ENCODE results near the gene LARP7.

Gene LARP7

DNA sequence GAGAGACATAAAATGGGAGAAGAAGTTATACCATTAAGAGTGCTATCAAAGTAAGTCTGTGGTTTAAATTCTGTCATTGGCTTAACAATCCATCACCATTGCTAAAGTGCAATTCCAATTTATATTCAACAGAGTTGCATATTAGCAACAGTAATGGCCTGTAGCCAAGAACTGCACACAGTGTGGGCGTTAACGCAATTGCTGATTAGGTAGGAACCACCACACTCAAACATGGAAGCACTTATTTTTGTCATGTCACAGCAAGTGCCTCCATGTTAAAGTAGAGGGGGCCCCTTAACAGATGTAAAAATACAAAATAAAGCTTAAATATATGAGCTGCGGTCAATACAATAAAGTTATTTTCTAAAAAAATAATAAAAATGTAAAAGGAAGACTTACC, 10.8 kb downstream of the LARP7 start:
- intact Hi-C loops (cut with DNase I; ENCODE audit: low total_unique reads) = no loop called here
- DNase-seq = no peak
- Histone ChIP-seq H3K4me1 (no peaks in the 10 kb centered on the region), H3K9me3 (no peaks in the 10 kb centered on the region), H3K27me3 (no peaks in the 10 kb centered on the region), H3K36me3 (peaks cover 67 to 92% (median 73%) of the 10 kb centered on the region in 3 donors), H3K4me3 (no peak overlapping the region), H3K27ac (no peak overlapping the region)
- TF ChIP-seq, protein P1, sequence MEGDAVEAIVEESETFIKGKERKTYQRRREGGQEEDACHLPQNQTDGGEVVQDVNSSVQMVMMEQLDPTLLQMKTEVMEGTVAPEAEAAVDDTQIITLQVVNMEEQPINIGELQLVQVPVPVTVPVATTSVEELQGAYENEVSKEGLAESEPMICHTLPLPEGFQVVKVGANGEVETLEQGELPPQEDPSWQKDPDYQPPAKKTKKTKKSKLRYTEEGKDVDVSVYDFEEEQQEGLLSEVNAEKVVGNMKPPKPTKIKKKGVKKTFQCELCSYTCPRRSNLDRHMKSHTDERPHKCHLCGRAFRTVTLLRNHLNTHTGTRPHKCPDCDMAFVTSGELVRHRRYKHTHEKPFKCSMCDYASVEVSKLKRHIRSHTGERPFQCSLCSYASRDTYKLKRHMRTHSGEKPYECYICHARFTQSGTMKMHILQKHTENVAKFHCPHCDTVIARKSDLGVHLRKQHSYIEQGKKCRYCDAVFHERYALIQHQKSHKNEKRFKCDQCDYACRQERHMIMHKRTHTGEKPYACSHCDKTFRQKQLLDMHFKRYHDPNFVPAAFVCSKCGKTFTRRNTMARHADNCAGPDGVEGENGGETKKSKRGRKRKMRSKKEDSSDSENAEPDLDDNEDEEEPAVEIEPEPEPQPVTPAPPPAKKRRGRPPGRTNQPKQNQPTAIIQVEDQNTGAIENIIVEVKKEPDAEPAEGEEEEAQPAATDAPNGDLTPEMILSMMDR (IDR thresholded peaks at IDR 0.05) = no peak

DNA sequence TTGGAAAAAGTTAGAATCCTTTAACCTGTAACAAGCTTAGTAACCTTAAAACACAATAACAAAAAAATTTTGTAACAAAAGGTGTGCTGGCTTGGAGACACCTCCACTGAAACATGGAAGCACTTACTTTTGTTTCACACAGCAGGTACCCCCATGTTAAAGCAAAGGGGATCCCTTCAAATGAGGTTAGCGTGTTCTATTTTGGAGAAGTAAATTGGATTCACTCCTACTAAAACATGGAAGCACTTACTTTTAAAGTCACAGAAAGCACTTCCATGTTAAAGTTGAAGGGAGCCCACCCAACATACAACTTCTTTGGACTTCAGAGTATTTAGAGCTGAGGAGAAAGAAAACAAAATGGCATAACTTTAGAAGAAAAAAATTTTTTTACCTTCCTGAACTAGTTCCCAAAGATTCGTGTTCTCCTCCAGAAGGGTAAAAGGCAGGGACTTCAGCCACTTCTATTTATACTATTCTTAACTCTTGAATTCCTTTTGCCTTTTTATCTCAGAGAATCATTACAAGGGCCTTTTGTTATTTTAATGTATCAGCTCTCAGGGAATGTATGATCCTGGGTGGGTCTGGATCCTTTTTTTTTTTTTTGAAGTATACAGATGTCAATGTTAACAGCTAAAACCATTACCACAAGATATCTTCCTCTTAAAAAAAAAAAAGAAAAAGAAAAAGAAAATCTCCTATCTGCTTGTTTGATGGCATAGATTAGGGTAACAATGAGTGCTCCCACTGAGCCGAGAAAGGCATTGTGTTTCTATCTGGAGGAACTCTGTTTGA, 11.5 kb downstream of the LARP7 start:
- H3K36me3 ChIP-seq = peaks cover 68 to 97% (median 80%) of the 10 kb centered on the region in 3 donors
- intact Hi-C loops (cut with DNase I; ENCODE audit: low total_unique reads) = no loop called here

DNA sequence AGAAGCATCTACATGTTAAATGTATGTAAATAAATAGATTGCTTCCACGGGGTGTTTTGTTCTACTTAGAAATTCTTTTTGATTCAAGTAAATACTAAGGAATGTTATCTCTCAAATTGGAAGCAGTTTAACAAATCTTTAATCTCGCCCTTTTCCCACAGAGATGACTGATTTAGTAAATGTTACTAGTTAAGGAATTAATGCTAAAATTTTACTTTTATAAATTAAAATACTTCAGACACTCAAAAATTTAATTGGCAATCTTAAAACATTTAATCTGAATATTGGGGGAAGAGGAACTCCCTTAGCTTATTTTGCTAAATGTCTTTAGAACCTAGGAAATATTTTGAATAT, 12.1 kb downstream of the LARP7 start:
- intact Hi-C loops (cut with DNase I; ENCODE audit: low total_unique reads) = no loop called here
- H3K4me3 ChIP-seq = no peak overlapping the region
- TF ChIP-seq, protein P1 (IDR thresholded peaks at IDR 0.05) = no peak

More for the DNA sequence above, 11.5 kb downstream of the LARP7 start:
- Histone ChIP-seq H3K9me3 (no peaks in the 10 kb centered on the region), H3K4me3 (no peak overlapping the region), H3K27ac (no peak overlapping the region), H3K27me3 (no peaks in the 10 kb centered on the region), H3K4me1 (no peaks in the 10 kb centered on the region)
- DNase-seq = no peak
- TF ChIP-seq, protein P1 (IDR thresholded peaks at IDR 0.05) = no peak

DNA sequence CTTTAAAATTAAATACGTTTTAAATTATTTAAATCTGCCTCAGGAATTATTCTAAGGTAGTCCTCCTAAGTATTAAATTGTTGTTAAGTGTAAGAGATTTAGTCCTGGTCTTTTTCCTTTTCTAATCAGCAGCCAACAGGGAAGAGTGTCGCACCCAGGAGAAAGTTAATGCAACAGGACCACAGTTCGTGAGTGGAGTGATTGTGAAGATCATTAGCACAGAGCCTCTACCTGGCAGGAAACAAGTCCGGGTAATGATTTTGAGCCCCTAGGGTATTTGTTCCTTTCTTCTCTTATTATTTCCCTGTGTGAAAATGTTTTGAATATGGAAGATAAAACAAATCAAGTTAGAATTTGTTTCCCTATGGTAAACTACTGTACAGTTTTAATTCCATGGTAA, 13.4 kb downstream of the LARP7 start:
- DNase-seq = no peak
- Histone ChIP-seq H3K4me1 (no peaks in the 10 kb centered on the region), H3K27me3 (no peaks in the 10 kb centered on the region), H3K4me3 (no peak overlapping the region), H3K9me3 (no peaks in the 10 kb centered on the region), H3K27ac (no peak overlapping the region), H3K36me3 (peaks cover 74 to 98% (median 88%) of the 10 kb centered on the region in 3 donors)
- intact Hi-C loops (cut with DNase I; ENCODE audit: low total_unique reads) = no loop called here
- TF ChIP-seq, protein P1 (IDR thresholded peaks at IDR 0.05) = no peak

More for the DNA sequence above, 12.1 kb downstream of the LARP7 start:
- Histone ChIP-seq H3K27ac (no peak overlapping the region), H3K36me3 (peaks cover 69 to 97% (median 86%) of the 10 kb centered on the region in 3 donors), H3K9me3 (no peaks in the 10 kb centered on the region), H3K27me3 (no peaks in the 10 kb centered on the region), H3K4me1 (no peaks in the 10 kb centered on the region)
- DNase-seq = no peak

GRCh38 chr4:112651641-112652040, 14.7 kb downstream of the LARP7 start:
- H3K9me3 ChIP-seq = no peaks in the 10 kb centered on the region
- no peaks in the 10 kb centered on the region for H3K27me3 ChIP-seq
- peaks cover 73 to 97% (median 87%) of the 10 kb centered on the region in 3 donors for H3K36me3 ChIP-seq
- H3K27ac ChIP-seq = no peak overlapping the region
- no peaks in the 10 kb centered on the region for H3K4me1 ChIP-seq
- H3K4me3 ChIP-seq = no peak overlapping the region
- DNase-seq = no peak
- TF ChIP-seq, protein P1 (IDR thresholded peaks at IDR 0.05) = no peak
- intact Hi-C loops (cut with DNase I; ENCODE audit: low total_unique reads) = no loop called here
